H9 (cell line): ENCODE measurements around the gene SELENBP1. TPM values are rescaled to one million over a fixed set of nuclear protein-coding genes. Genes with fewer than 3 reads are reported as not detected.
A peak's percentile ranks its signal among the peaks of the same experiment; 100 is the strongest.

Source experiments
- DNase-seq: peaks from one replicate; pipeline ENCODE4 v3.0.0-alpha.2; 2017
- H2AFZ ChIP-seq: one replicate; pipeline ENCODE4 v1.6.1; 2013; ENCODE audit warnings: mild to moderate bottlenecking, low read length, control low read depth, moderate library complexity
- H2AK5ac ChIP-seq: 2 replicates; pipeline ENCODE4 v1.6.1; 2013; ENCODE audit warnings: low read length, control low read depth, mixed read lengths; ENCODE audit not compliant: insufficient read length
- H2BK120ac ChIP-seq: one replicate; pipeline ENCODE4 v1.6.1; 2013; ENCODE audit warnings: low read depth, mild to moderate bottlenecking, low read length, control low read depth, inconsistent platforms; ENCODE audit not compliant: poor library complexity, severe bottlenecking
- H2BK12ac ChIP-seq: 2 replicates; pipeline ENCODE4 v1.6.1; 2013; ENCODE audit warnings: low read length, control low read depth, mixed read lengths, low read depth; ENCODE audit not compliant: insufficient read length
- H2BK15ac ChIP-seq: 2 replicates; pipeline ENCODE4 v1.6.1; 2013; ENCODE audit warnings: low read depth, low read length, control low read depth
- H2BK20ac ChIP-seq: one replicate; pipeline ENCODE4 v1.6.1; 2013; ENCODE audit warnings: low read depth, mild to moderate bottlenecking, low read length, control low read depth, inconsistent platforms; ENCODE audit not compliant: poor library complexity, severe bottlenecking
- H2BK5ac ChIP-seq: 2 replicates; pipeline ENCODE4 v1.6.1; 2013; ENCODE audit warnings: low read length, control low read depth, mixed read lengths; ENCODE audit not compliant: insufficient read length
- H3K14ac ChIP-seq: 2 replicates; pipeline ENCODE4 v1.6.1; 2013; ENCODE audit warnings: low read length, control low read depth; ENCODE audit not compliant: insufficient read depth
- H3K18ac ChIP-seq: 2 replicates; pipeline ENCODE4 v1.6.1; 2013; ENCODE audit warnings: low read depth, mild to moderate bottlenecking, mixed read lengths, low read length, control low read depth; ENCODE audit not compliant: insufficient read length
- H3K23ac ChIP-seq: 2 replicates; pipeline ENCODE4 v1.6.1; 2013; ENCODE audit warnings: low read length, control low read depth, mixed read lengths, low read depth; ENCODE audit not compliant: insufficient read length
- H3K23me2 ChIP-seq: 2 replicates; pipeline ENCODE4 v1.6.1; 2013; ENCODE audit warnings: low read depth, mild to moderate bottlenecking, mixed read lengths, low read length, control low read depth; ENCODE audit not compliant: insufficient read length, poor library complexity, severe bottlenecking
- H3K27ac ChIP-seq: 2 replicates; pipeline ENCODE4 v1.5.1; 2013; ENCODE audit warnings: low read length, control low read depth, mixed read lengths, low read depth; ENCODE audit not compliant: insufficient read length
- H3K27me3 ChIP-seq: 2 replicates; pipeline ENCODE4 v1.6.1; 2013; ENCODE audit warnings: low read length, control low read depth, inconsistent platforms; ENCODE audit not compliant: insufficient read depth
- H3K4ac ChIP-seq: 2 replicates; pipeline ENCODE4 v1.6.1; 2013; ENCODE audit warnings: low read depth, mild to moderate bottlenecking, control low read depth, inconsistent platforms, low read length, moderate library complexity
- H3K4me1 ChIP-seq: 2 replicates; pipeline ENCODE4 v1.6.1; 2013; ENCODE audit warnings: low read length, control low read depth, inconsistent platforms; ENCODE audit not compliant: insufficient read depth
- H3K4me2 ChIP-seq: 2 replicates; pipeline ENCODE4 v1.6.1; 2013; ENCODE audit warnings: low read length, control low read depth, mixed read lengths; ENCODE audit not compliant: insufficient read length, insufficient read depth
- H3K56ac ChIP-seq: 2 replicates; pipeline ENCODE4 v1.6.1; 2013; ENCODE audit warnings: low read depth, mild to moderate bottlenecking, mixed read lengths, low read length, control low read depth; ENCODE audit not compliant: insufficient read length
- H3K79me1 ChIP-seq: 2 replicates; pipeline ENCODE4 v1.6.1; 2013; ENCODE audit warnings: low read depth, mild to moderate bottlenecking, moderate library complexity, low read length, control low read depth, inconsistent platforms; ENCODE audit not compliant: insufficient read depth, poor library complexity, severe bottlenecking
- H3K79me2 ChIP-seq: 2 replicates; pipeline ENCODE4 v1.6.1; 2013; ENCODE audit warnings: low read length, control low read depth, inconsistent platforms; ENCODE audit not compliant: insufficient read depth
- H3K9ac ChIP-seq: 2 replicates; pipeline ENCODE4 v1.6.1; 2013; ENCODE audit warnings: low read length, control low read depth, mixed read lengths; ENCODE audit not compliant: insufficient read length; ENCODE audit errors: extremely low read depth
- H3K9me3 ChIP-seq: one replicate; pipeline ENCODE4 v1.6.1; 2013; ENCODE audit warnings: low read depth, low read length, inconsistent platforms; ENCODE audit not compliant: control insufficient read depth
- H3T11ph ChIP-seq: one replicate; pipeline ENCODE4 v1.6.1; 2013; ENCODE audit warnings: mild to moderate bottlenecking, low read length, control low read depth, inconsistent platforms
- H4K20me1 ChIP-seq: one replicate; pipeline ENCODE4 v1.6.1; 2013; ENCODE audit not compliant: control insufficient read depth, insufficient read length, insufficient read depth
- H4K5ac ChIP-seq: 2 replicates; pipeline ENCODE4 v1.6.1; 2013; ENCODE audit warnings: low read depth, mild to moderate bottlenecking, mixed read lengths, low read length, control low read depth; ENCODE audit not compliant: insufficient read length
- H4K8ac ChIP-seq: replicated peaks from 2 replicates; pipeline ENCODE4 v1.6.1; 2013; ENCODE audit warnings: low read length, control low read depth, mixed read lengths, low read depth; ENCODE audit not compliant: insufficient read length
- H4K91ac ChIP-seq: 2 replicates; pipeline ENCODE4 v1.6.1; 2013; ENCODE audit warnings: low read depth, mild to moderate bottlenecking, moderate library complexity, mixed read lengths, low read length, control low read depth; ENCODE audit not compliant: insufficient read length
- H3K27ac Mint-ChIP-seq, 3 experiments: 2 replicates in 2 of 3; 3 replicates in 1 of 3; pipeline ENCODE4 v1.8.0; 2020 to 2021; ENCODE audit warnings: mixed read lengths in 3 of 3, mild to moderate bottlenecking in 1 of 3, moderate library complexity in 1 of 3
- H3K27me3 Mint-ChIP-seq: 2 replicates; pipeline ENCODE4 v1.8.0; 2021; ENCODE audit warnings: low read depth, mild to moderate bottlenecking, moderate library complexity, mixed read lengths
- H3K36me3 Mint-ChIP-seq, 3 experiments: 2 replicates in 2 of 3; 3 replicates in 1 of 3; pipeline ENCODE4 v1.8.0; 2020 to 2021; ENCODE audit warnings: low read depth in 3 of 3, mixed read lengths in 3 of 3; ENCODE audit not compliant: insufficient read depth in 1 of 3
- H3K4me1 Mint-ChIP-seq, 2 experiments: 2 replicates each; pipeline ENCODE4 v1.8.0; 2020; ENCODE audit warnings: mixed read lengths in 2 of 2
- H3K4me3 Mint-ChIP-seq, 2 experiments: 2 replicates in 1 of 2; 3 replicates in 1 of 2; pipeline ENCODE4 v1.8.0; 2020 to 2021; ENCODE audit warnings: mild to moderate bottlenecking in 2 of 2, mixed read lengths in 2 of 2, moderate library complexity in 1 of 2
- H3K9me3 Mint-ChIP-seq, 2 experiments: 2 replicates in 1 of 2; 3 replicates in 1 of 2; pipeline ENCODE4 v1.8.0; 2020; ENCODE audit warnings: mild to moderate bottlenecking in 2 of 2, mixed read lengths in 2 of 2, moderate library complexity in 1 of 2
- WGBS: extraction: QIAGEN DNeasy Blood & Tissue Kit; methylation state at CpG from one replicate; pipeline ENCODE4 v1.1.7; 2013; ENCODE audit warnings: missing lambda C conversion rate, low lambda C conversion rate, mixed read lengths; ENCODE audit not compliant: insufficient read length; ENCODE audit errors: extremely low coverage; 5-methylcytosine and 5-hydroxymethylcytosine counted together
- total RNA-seq: library from RNA; stranded (reverse); gene quantifications from 2 replicates; pipeline ENCODE4 v1.2.1, GENCODE V29; 2021
- TF ChIP-seq, protein P1 (sequence below): fragments of 200-600 bp; sonication (generic); conservative IDR thresholded peaks from 3 replicates; pipeline ENCODE4 v1.8.0; 2021; ENCODE audit warnings: antibody characterized with exemption, mild to moderate bottlenecking

SELENBP1 gene
- total RNA-seq, 1 experiment from 2014 or later, result 14.2 TPM

DNA sequence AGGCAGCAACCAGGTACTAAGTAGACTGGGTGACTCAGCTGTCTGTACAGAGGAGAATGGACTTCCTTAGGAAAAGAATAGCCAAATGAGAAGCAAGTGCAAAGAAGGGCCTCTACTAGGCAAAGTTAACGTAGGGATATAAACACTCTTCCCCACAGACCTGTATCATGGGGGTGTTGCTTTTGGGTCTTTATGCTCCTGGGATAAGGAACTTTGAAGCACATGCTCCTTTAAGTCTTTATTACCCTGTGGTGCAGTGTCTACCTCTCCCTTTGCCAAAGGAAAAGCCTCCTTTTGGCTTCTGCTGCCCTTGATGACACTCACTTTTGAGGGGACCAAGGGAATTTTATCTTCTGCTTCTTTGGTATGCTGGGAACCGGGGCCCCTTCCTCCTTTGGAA lies 30.5 kb downstream of the SELENBP1 start:
- no peak overlapping the region for H3K4ac ChIP-seq
- H3K27ac ChIP-seq, result no peak overlapping the region
- Mint-ChIP-seq H3K4me3 (no peak overlapping the region), H3K9me3 (no peaks in the 10 kb centered on the region), H3K27ac (peak overlapping the region in 1 of 3 experiments; percentile 89; a peak in 2 of 7 replicates), H3K27me3 (no peaks in the 10 kb centered on the region), H3K36me3 (peaks cover 28 to 46% (median 42%) of the 10 kb centered on the region in 3 experiments), H3K4me1 (peaks cover 12 to 16% of the 10 kb centered on the region in 2 experiments)
- TF ChIP-seq, protein P1, sequence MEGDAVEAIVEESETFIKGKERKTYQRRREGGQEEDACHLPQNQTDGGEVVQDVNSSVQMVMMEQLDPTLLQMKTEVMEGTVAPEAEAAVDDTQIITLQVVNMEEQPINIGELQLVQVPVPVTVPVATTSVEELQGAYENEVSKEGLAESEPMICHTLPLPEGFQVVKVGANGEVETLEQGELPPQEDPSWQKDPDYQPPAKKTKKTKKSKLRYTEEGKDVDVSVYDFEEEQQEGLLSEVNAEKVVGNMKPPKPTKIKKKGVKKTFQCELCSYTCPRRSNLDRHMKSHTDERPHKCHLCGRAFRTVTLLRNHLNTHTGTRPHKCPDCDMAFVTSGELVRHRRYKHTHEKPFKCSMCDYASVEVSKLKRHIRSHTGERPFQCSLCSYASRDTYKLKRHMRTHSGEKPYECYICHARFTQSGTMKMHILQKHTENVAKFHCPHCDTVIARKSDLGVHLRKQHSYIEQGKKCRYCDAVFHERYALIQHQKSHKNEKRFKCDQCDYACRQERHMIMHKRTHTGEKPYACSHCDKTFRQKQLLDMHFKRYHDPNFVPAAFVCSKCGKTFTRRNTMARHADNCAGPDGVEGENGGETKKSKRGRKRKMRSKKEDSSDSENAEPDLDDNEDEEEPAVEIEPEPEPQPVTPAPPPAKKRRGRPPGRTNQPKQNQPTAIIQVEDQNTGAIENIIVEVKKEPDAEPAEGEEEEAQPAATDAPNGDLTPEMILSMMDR, result no peak
- DNase-seq, result no peak
- no peak overlapping the region for H4K5ac ChIP-seq
- H4K20me1 ChIP-seq, result peaks cover 2% of the 10 kb centered on the region
- no peak overlapping the region for H2BK15ac ChIP-seq
- H3K9ac ChIP-seq, result no peak overlapping the region
- no peaks in the 10 kb centered on the region for H3K27me3 ChIP-seq
- H2AFZ ChIP-seq, result no peak overlapping the region
- no peaks in the 10 kb centered on the region for H3K9me3 ChIP-seq
- no peak overlapping the region for H2BK5ac ChIP-seq
- H3K23me2 ChIP-seq, result peaks cover 7% of the 10 kb centered on the region
- H4K8ac ChIP-seq, result no peak overlapping the region
- H3K18ac ChIP-seq, result no peak overlapping the region
- no peaks in the 10 kb centered on the region for H3K4me1 ChIP-seq
- no peak overlapping the region for H3T11ph ChIP-seq
- no peak overlapping the region for H3K4me2 ChIP-seq
- H2BK12ac ChIP-seq, result no peak overlapping the region
- H3K56ac ChIP-seq, result no peak overlapping the region
- no peak overlapping the region for H3K14ac ChIP-seq
- H3K23ac ChIP-seq, result no peak overlapping the region
- peaks cover 1% of the 10 kb centered on the region; the same call in 1 of the 2 replicates for H3K79me2 ChIP-seq
- H4K91ac ChIP-seq, result no peak overlapping the region
- H2AK5ac ChIP-seq, result no peak overlapping the region
- WGBS, result no CpG with 5 or more reads among the region's 2 CpGs
- no peak overlapping the region for H2BK120ac ChIP-seq
- H3K79me1 ChIP-seq, result peaks cover 9% of the 10 kb centered on the region
- no peak overlapping the region for H2BK20ac ChIP-seq
